Left ventricle myocardium superior (tissue), 1 donor: ENCODE results near the gene CNOT6. TPM values are rescaled to one million over a fixed set of nuclear protein-coding genes. Genes with fewer than 3 reads are reported as not detected.

Experiments used
- ATAC-seq: fragments of 200-7000 bp; cut with Tn5 transposase; one replicate; pipeline ENCODE4 v1.9.1; 2020; ENCODE audit warnings: mild to moderate bottlenecking, moderate library complexity
- DNase-seq: peaks from one replicate; pipeline ENCODE4 v3.0.0-alpha.2; 2020
- intact Hi-C: fragments of 100-400 bp; cut with micrococcal nuclease; formaldehyde crosslinking; loops from one replicate; pipeline ENCODE4 v1.11.0; 2022
- total RNA-seq: library from RNA; stranded (reverse); fragmentation: NEBNext Ultra II Directional; extraction: Animal tissue kit (Norgen Biotek cat#: 25700); gene quantifications from one replicate; pipeline ENCODE4 v1.2.1, GENCODE V29; 2021
- donor health status: DM: no; HTN: yes; CAD: no; lungs with severe emphysema.

Gene CNOT6
- total RNA-seq, 1 donor from 2014 or later = 14.6 TPM

- ATAC-seq = no peak
- intact Hi-C loops = no loop called here
- no peak for DNase-seq
Observed at GRCh38 chr5:180626661-180627385, 132.6 kb downstream of the CNOT6 start.

DNA sequence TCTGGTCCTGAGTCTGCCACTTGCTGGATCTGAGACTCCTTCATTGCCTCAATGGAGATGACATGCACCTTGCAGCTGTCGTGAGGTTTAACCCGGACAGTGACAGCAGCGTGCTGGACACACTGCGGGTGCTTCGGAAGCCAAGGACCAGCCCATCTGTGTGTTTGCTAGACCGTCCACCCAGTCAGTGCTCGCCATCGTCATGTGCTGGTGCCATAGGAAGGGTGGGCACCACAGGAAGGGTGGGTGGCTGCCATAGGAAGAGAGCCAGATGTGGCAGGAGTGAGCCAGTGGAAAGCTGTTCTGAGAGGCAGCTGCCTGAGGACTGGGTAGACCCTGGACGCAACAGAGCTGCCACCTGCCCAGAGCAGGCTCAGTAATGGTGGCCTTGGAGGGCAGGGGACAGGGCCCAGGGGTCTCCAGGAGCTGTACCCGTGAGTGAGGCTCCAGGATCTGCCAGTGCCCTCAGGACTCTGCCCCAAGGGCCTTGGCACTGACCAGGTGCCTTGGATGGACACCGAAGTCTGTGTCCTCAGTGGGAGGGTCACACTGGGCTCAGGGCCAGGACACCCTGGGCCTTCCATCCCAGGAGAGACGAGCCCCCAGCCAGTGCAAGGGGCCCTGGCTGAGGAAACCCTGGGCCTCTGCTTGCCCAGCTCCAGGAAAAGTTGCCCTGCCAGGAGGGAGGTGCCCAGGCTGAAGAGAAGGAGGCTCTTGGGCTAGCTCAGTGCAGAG, 133.4 kb downstream of the CNOT6 start:
- ATAC-seq (no peak), DNase-seq (no peak)
- intact Hi-C loops = no loop called here

Other genes with a start within 250 kb of the CNOT6 start
- gene MAPK9, start 202.3 kb upstream of the CNOT6 start, total RNA-seq = 46.5 TPM
- gene GFPT2, start 141.0 kb upstream of the CNOT6 start, total RNA-seq = 15.3 TPM
- gene SCGB3A1, start 97.1 kb downstream of the CNOT6 start, total RNA-seq = not detected
- 8.0 TPM for gene FLT4, start 155.2 kb downstream of the CNOT6 start, total RNA-seq
- not detected for gene OR2Y1, start 245.7 kb downstream of the CNOT6 start, total RNA-seq